ENCODE data around the gene RAP1GAP2. TPM values are rescaled to one million over a fixed set of nuclear protein-coding genes. Genes with fewer than 3 reads are reported as not detected.

Gene RAP1GAP2
- total RNA-seq, 2 experiments from 2014 or later, result 11.3 to 28.2 TPM

- H3K9me2 ChIP-seq (ENCODE audit: insufficient read depth, low read length), result no peaks in the 10 kb centered on the region
- H3K9me3 ChIP-seq (ENCODE audit: low read length), result no peaks in the 10 kb centered on the region
- no peak overlapping the region for H3K4me3 ChIP-seq (ENCODE audit: low read depth, low read length, poor library complexity, severe bottlenecking)
- no peaks in the 10 kb centered on the region for H3K36me3 ChIP-seq (ENCODE audit: insufficient read depth, low read length)
- BruUV-seq (replicated peaks), result no TSS peak
- TF ChIP-seq CTCF (conservative IDR thresholded peaks at IDR 0.05; ENCODE audit: low read length), result no peak
- H2AFZ ChIP-seq (ENCODE audit: low read length), result no peak overlapping the region
- DNase-seq (ENCODE audit: low spot score), result no peak
- ChIA-PET POLR2A (no interaction called here), CTCF (ENCODE audit: unreplicated experiment) (no interaction called here)
- no peaks in the 10 kb centered on the region for H3K79me2 ChIP-seq (ENCODE audit: insufficient read depth, low read depth, low read length)
- intact Hi-C loops (cut with micrococcal nuclease; ENCODE audit: unreplicated experiment), result no loop called here
- H3K4me1 ChIP-seq (ENCODE audit: insufficient read depth, low read length, poor library complexity, severe bottlenecking), result peaks cover 12% of the 10 kb centered on the region
- no peak overlapping the region for H3K27ac ChIP-seq (ENCODE audit: low read depth, low read length, poor library complexity, severe bottlenecking)
- no peak overlapping the region for H3K4me2 ChIP-seq (ENCODE audit: low read length)
- H4K20me1 ChIP-seq (ENCODE audit: insufficient read depth, low read length), result no peaks in the 10 kb centered on the region
These were observed 75.0 kb downstream of the RAP1GAP2 start for GRCh38 chr17:2871205-2871604.

GRCh38 chr17:2871720-2872119 lies 75.5 kb downstream of the RAP1GAP2 start:
- POLR2A ChIA-PET, result no interaction called here
- no TSS peak for BruUV-seq (replicated peaks)
- Histone ChIP-seq H4K20me1 (ENCODE audit: insufficient read depth, low read length) (no peaks in the 10 kb centered on the region), H3K27ac (ENCODE audit: low read depth, low read length, poor library complexity, severe bottlenecking) (no peak overlapping the region), H3K4me2 (ENCODE audit: low read length) (no peak overlapping the region), H3K79me2 (ENCODE audit: insufficient read depth, low read depth, low read length) (no peaks in the 10 kb centered on the region), H3K4me1 (ENCODE audit: insufficient read depth, low read length, poor library complexity, severe bottlenecking) (peaks cover 12% of the 10 kb centered on the region), H2AFZ (ENCODE audit: low read length) (no peak overlapping the region), H3K9me2 (ENCODE audit: insufficient read depth, low read length) (no peaks in the 10 kb centered on the region), H3K36me3 (ENCODE audit: insufficient read depth, low read length) (no peaks in the 10 kb centered on the region), H3K9me3 (ENCODE audit: low read length) (no peaks in the 10 kb centered on the region), H3K4me3 (ENCODE audit: low read depth, low read length, poor library complexity, severe bottlenecking) (no peak overlapping the region)
- intact Hi-C loops (cut with micrococcal nuclease; ENCODE audit: unreplicated experiment), result no loop called here
- CTCF ChIA-PET (ENCODE audit: unreplicated experiment), result no interaction called here
- DNase-seq (ENCODE audit: low spot score), result no peak
- TF ChIP-seq EZH2phosphoT487 (IDR thresholded peaks at IDR 0.05; ENCODE audit: borderline replicate concordance, low read depth, low read length) (no peak), CTCF (conservative IDR thresholded peaks at IDR 0.05; ENCODE audit: low read length) (no peak)

DNA sequence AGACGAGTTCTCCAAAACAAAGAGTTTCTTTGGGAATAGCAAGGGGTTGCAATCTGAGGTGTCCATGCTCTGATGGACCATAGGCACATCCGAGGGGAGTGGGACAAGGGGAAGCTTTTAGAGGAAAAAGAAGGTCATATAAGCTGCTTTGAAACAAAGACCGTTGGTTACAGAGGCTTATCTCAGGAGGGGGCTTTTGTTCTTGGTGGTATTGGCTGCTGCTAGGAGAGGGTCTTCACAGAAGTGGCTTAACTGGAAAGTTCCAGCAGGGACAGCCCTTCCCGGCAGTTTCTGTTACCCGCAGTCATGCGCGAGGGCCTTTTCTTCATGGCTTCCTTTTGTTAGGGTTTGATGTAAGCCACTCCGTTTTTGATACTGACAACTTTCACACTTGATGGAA lies 76.0 kb downstream of the RAP1GAP2 start:
- Histone ChIP-seq H3K4me2 (ENCODE audit: low read length) (no peak overlapping the region), H3K27ac (ENCODE audit: low read depth, low read length, poor library complexity, severe bottlenecking) (no peak overlapping the region), H3K9me2 (ENCODE audit: insufficient read depth, low read length) (no peaks in the 10 kb centered on the region), H3K4me1 (ENCODE audit: insufficient read depth, low read length, poor library complexity, severe bottlenecking) (peaks cover 12% of the 10 kb centered on the region), H4K20me1 (ENCODE audit: insufficient read depth, low read length) (no peaks in the 10 kb centered on the region), H3K4me3 (ENCODE audit: low read depth, low read length, poor library complexity, severe bottlenecking) (no peak overlapping the region), H3K9me3 (ENCODE audit: low read length) (no peaks in the 10 kb centered on the region), H3K36me3 (ENCODE audit: insufficient read depth, low read length) (no peaks in the 10 kb centered on the region), H2AFZ (ENCODE audit: low read length) (no peak overlapping the region), H3K79me2 (ENCODE audit: insufficient read depth, low read depth, low read length) (no peaks in the 10 kb centered on the region)
- ChIA-PET CTCF (ENCODE audit: unreplicated experiment) (no interaction called here), POLR2A (no interaction called here)
- no peak for TF ChIP-seq EZH2phosphoT487 (IDR thresholded peaks at IDR 0.05; ENCODE audit: borderline replicate concordance, low read depth, low read length)
- no peak for TF ChIP-seq CTCF (conservative IDR thresholded peaks at IDR 0.05; ENCODE audit: low read length)
- BruUV-seq (replicated peaks), result no TSS peak
- intact Hi-C loops (cut with micrococcal nuclease; ENCODE audit: unreplicated experiment), result no loop called here
- no peak for DNase-seq (ENCODE audit: low spot score)
